Adrenal gland (tissue), 12 donors: Measurements from ENCODE around the gene FGD3. TPM values are rescaled to one million over a fixed set of nuclear protein-coding genes. Genes with fewer than 3 reads are reported as not detected.
A peak's percentile ranks its signal among the peaks of the same experiment; 100 is the strongest.

Experiments used
- DNase-seq, 7 donors: peaks; one replicate each; pipeline ENCODE4 v3.0.0-alpha.2; 2019 to 2020
- H3K27ac ChIP-seq, 5 donors: fragments of 200-600 bp; sonication (generic) in 4 of 5; 1 replicate in 3 of 5; 2 replicates in 2 of 5; pipeline versions ENCODE4 v1.5.1 to v1.8.0; 2016 to 2020; ENCODE audit warnings: mild to moderate bottlenecking in 1 of 5
- H3K27me3 ChIP-seq: fragments of 200-600 bp; 2 replicates; pipeline ENCODE4 v1.8.0; 2021
- H3K36me3 ChIP-seq, 2 donors: fragments of 200-600 bp; replicated peaks in 1 of 2; 1 replicate in 1 of 2; 2 replicates in 1 of 2; pipeline versions ENCODE4 v1.5.1 to v1.8.0; 2018 to 2022
- H3K4me1 ChIP-seq, 2 donors: fragments of 200-600 bp; replicated peaks in 1 of 2; 1 replicate in 1 of 2; 2 replicates in 1 of 2; pipeline versions ENCODE4 v1.5.1 to v1.8.0; 2018 to 2021
- H3K4me3 ChIP-seq, 4 donors: fragments of 200-600 bp; sonication (generic) in 3 of 4; one replicate each; pipeline ENCODE4 v1.5.1; 2016 to 2018
- H3K9me3 ChIP-seq, 3 donors: fragments of 200-600 bp; sonication (generic) in 1 of 3; replicated peaks in 1 of 3; 1 replicate in 2 of 3; 2 replicates in 1 of 3; pipeline versions ENCODE4 v1.5.1 to v1.8.0; 2016 to 2021
- POLR2A ChIP-seq, 2 donors: fragments of 450-650 bp; IDR thresholded peaks; one replicate each; pipeline ENCODE4 v1.6.1; 2017; ENCODE audit warnings: antibody characterized with exemption in 2 of 2, mild to moderate bottlenecking in 2 of 2, moderate library complexity in 1 of 2
- WGBS, 4 donors: extraction: QIAGEN DNeasy Blood & Tissue Kit in 2 of 4; methylation state at CpG; one replicate each; pipeline versions ENCODE4 v1.1.5 to v1.1.7; 2013 to 2017; 5-methylcytosine and 5-hydroxymethylcytosine counted together
- intact Hi-C, 2 donors: fragments of 100-400 bp; cut with DNase I; formaldehyde crosslinking; loops; one replicate each; pipeline versions ENCODE4 v1.14.1 to v1.15.0; 2022 to 2023
- polyA plus RNA-seq, 3 donors: library from polyadenylated mRNA; stranded (reverse); fragments of 200-250 nt in 2 of 3; fragments of 350-450 nt in 1 of 3; fragmentation: Illumina TruSeq in 1 of 3; extraction: RNeasy Lipid Tissue Mini Kit (QIAGEN cat#74804) in 1 of 3; gene quantifications; one replicate each; pipeline ENCODE4 v1.2.3, GENCODE V29; 2013 to 2014
- total RNA-seq, 9 donors: library from RNA; depleted of rRNA in 4 of 9; stranded (reverse); fragments of >200 nt in 4 of 9; fragments of 120-200 nt in 1 of 9; fragmentation: NEBNext Ultra II Directional in 1 of 9; extraction: Animal tissue kit (Norgen Biotek cat#: 25700) in 1 of 9; gene quantifications; one replicate each; pipeline versions ENCODE4 v1.1.0 to v1.2.4, GENCODE V29; 2013 to 2023
- TF ChIP-seq, protein P1 (sequence below), 6 experiments: fragments of 450-650 bp in 4 of 6; fragments of 200-600 bp in 2 of 6; sonication (generic) in 1 of 6; IDR thresholded peaks; 1 replicate in 5 of 6; 2 replicates in 1 of 6; pipeline versions ENCODE4 v1.5.1 to v1.8.0; 2016 to 2021; ENCODE audit warnings: antibody characterized with exemption in 6 of 6, mild to moderate bottlenecking in 2 of 6, moderate library complexity in 1 of 6
- donor health status: healthy with polysubstance abuse.
- donor health status: Bipolar disorder and iron deficiency.
- donor health status: DM: yes; HTN: yes; CAD: no.
- donor health status: DM: no; HTN: no; CAD: no.
- donor health status: DM: no; HTN: no; CAD: no.
- donor health status: DM: yes; HTN: yes; CAD: no.

Gene FGD3
- total and polyA plus RNA-seq, 12 donors = 0.89 to 7.6 (median 5.6) TPM

DNA sequence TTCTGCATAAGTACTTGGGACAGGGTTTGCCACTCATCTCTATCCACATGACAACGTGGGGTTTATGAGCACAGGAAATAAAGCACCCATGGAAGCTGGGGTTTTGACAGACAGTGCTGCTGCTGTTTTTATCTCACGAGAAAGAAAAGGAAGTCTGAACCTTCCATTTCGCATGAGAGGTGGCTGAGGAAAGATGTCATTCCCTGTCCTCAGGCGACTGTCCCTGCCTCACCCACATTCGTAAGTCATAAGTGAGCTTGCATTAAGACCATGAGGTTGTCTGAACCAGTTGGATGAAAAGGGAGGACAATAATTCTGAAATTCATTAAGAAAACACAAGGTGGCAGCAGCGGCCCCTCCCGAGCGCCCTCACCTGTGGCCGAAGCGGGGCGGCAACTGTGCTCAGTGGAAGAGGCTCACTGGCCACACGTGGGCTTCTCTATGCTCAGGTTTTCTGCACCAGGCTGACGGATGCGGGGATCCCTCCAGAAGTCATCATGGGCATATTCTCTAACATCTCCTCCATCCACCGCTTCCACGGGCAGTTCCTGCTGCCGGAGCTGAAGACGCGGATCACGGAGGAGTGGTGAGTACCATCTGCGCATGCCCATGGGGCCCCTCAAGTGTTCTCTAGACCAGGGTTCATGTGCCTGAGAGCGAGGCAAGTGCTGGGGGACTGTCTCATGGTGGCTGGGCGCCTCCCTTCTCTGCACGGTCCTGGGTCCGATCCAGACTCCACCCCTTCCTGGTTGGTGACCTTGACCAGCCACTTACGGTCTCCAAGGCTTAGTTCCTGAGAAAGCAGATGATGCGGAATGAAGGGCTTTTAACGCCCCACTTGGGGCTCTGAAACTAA, 56.5 kb downstream of the FGD3 start:
- WGBS, 4 donors = 20 to 32% (median 24%) methylated on average over 19 to 28 of the region's 28 CpGs
- H3K36me3 ChIP-seq = no peaks in the 10 kb centered on the region
- peak; percentile 45 to 79 (median 68) for DNase-seq
- peak overlapping the region in 2 of 4 donors; percentile 4 to 29 for H3K4me3 ChIP-seq
- TF ChIP-seq, protein P1, sequence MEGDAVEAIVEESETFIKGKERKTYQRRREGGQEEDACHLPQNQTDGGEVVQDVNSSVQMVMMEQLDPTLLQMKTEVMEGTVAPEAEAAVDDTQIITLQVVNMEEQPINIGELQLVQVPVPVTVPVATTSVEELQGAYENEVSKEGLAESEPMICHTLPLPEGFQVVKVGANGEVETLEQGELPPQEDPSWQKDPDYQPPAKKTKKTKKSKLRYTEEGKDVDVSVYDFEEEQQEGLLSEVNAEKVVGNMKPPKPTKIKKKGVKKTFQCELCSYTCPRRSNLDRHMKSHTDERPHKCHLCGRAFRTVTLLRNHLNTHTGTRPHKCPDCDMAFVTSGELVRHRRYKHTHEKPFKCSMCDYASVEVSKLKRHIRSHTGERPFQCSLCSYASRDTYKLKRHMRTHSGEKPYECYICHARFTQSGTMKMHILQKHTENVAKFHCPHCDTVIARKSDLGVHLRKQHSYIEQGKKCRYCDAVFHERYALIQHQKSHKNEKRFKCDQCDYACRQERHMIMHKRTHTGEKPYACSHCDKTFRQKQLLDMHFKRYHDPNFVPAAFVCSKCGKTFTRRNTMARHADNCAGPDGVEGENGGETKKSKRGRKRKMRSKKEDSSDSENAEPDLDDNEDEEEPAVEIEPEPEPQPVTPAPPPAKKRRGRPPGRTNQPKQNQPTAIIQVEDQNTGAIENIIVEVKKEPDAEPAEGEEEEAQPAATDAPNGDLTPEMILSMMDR (IDR thresholded peaks at IDR 0.05) = peak; percentile 65 to 76 (median 70)
- TF ChIP-seq POLR2A (IDR thresholded peaks at IDR 0.05) = no peak
- intact Hi-C loops = loop anchor here in 1 of 2 donors (5.0 to 10.0 kb wide), 2 partner anchors 104 to 301 kb away; no protein-coding TSS in a partner anchor
- H3K27me3 ChIP-seq = no peaks in the 10 kb centered on the region
- no peak overlapping the region for H3K27ac ChIP-seq
- H3K4me1 ChIP-seq = no peaks in the 10 kb centered on the region
- no peaks in the 10 kb centered on the region for H3K9me3 ChIP-seq

GRCh38 chr9:93004561-93004960, 57.2 kb downstream of the FGD3 start:
- Histone ChIP-seq H3K36me3 (no peaks in the 10 kb centered on the region), H3K9me3 (no peaks in the 10 kb centered on the region), H3K4me1 (no peaks in the 10 kb centered on the region), H3K4me3 (no peak overlapping the region), H3K27ac (no peak overlapping the region), H3K27me3 (no peaks in the 10 kb centered on the region)
- 85 to 94% (median 92%) methylated on average over 7 to 9 of the region's 9 CpGs for whole genome bisulfite sequencing, 4 donors
- no peak for DNase-seq
- no peak for TF ChIP-seq POLR2A (IDR thresholded peaks at IDR 0.05)
- TF ChIP-seq, protein P1 (IDR thresholded peaks at IDR 0.05) = no peak
- intact Hi-C loops = loop anchor here in 1 of 2 donors (5.0 to 10.0 kb wide), 2 partner anchors 103 to 300 kb away; no protein-coding TSS in a partner anchor

GRCh38 chr9:93005876-93006275, 58.6 kb downstream of the FGD3 start:
- intact Hi-C loops = loop anchor here in 1 of 2 donors (10.0 kb wide), 1 partner anchor 299 kb away; no protein-coding TSS in a partner anchor
- no peaks in the 10 kb centered on the region for H3K27me3 ChIP-seq
- H3K27ac ChIP-seq = no peak overlapping the region
- H3K4me3 ChIP-seq = no peak overlapping the region
- no peak for TF ChIP-seq POLR2A (IDR thresholded peaks at IDR 0.05)
- TF ChIP-seq, protein P1 (IDR thresholded peaks at IDR 0.05) = no peak
- H3K36me3 ChIP-seq = no peaks in the 10 kb centered on the region
- H3K9me3 ChIP-seq = no peaks in the 10 kb centered on the region
- H3K4me1 ChIP-seq = no peaks in the 10 kb centered on the region
- WGBS, 4 donors = 88 to 92% (median 89%) methylated on average over 12 of the region's 12 CpGs
- no peak for DNase-seq

GRCh38 chr9:93007529-93008058, 60.3 kb downstream of the FGD3 start:
- Histone ChIP-seq H3K4me1 (no peaks in the 10 kb centered on the region), H3K36me3 (no peaks in the 10 kb centered on the region), H3K9me3 (no peaks in the 10 kb centered on the region), H3K27ac (no peak overlapping the region), H3K27me3 (no peaks in the 10 kb centered on the region), H3K4me3 (no peak overlapping the region)
- TF ChIP-seq POLR2A (IDR thresholded peaks at IDR 0.05) = no peak
- TF ChIP-seq, protein P1 (IDR thresholded peaks at IDR 0.05) = no peak
- WGBS, 4 donors = 82 to 91% (median 85%) methylated on average over 9 to 12 of the region's 12 CpGs
- DNase-seq = no peak
- intact Hi-C loops = loop anchor here in 1 of 2 donors (10.0 kb wide), 1 partner anchor 297 kb away; no protein-coding TSS in a partner anchor
